Transverse colon (tissue), 4 donors: ENCODE results near the gene VWC2. TPM values are rescaled to one million over a fixed set of nuclear protein-coding genes. Genes with fewer than 3 reads are reported as not detected.

Experiments used
- DNase-seq: peaks from one replicate; pipeline ENCODE4 v3.0.0-alpha.2; 2019
- H3K27ac ChIP-seq, 4 donors: fragments of 200-600 bp; sonication (generic); 2 replicates each; pipeline ENCODE4 v1.5.1; 2016 to 2018; ENCODE audit warnings: inconsistent platforms in 4 of 4
- H3K27me3 ChIP-seq: fragments of 200-600 bp; sonication (generic); 2 replicates; pipeline ENCODE4 v1.5.1; 2017; ENCODE audit warnings: inconsistent platforms
- H3K36me3 ChIP-seq, 4 donors: fragments of 200-600 bp; sonication (generic); 2 replicates each; pipeline ENCODE4 v1.5.1; 2017 to 2019; ENCODE audit warnings: inconsistent platforms in 4 of 4
- H3K4me1 ChIP-seq, 4 donors: fragments of 200-600 bp; sonication (generic); 2 replicates each; pipeline ENCODE4 v1.5.1; 2017 to 2020; ENCODE audit warnings: inconsistent platforms in 4 of 4
- H3K4me3 ChIP-seq, 4 donors: fragments of 200-600 bp; sonication (generic); 1 replicate in 1 of 4; 2 replicates in 3 of 4; pipeline versions ENCODE4 v1.5.1 to v1.6.1; 2017 to 2019; ENCODE audit warnings: inconsistent platforms in 4 of 4
- H3K9me3 ChIP-seq, 2 donors: fragments of 200-600 bp; sonication (generic); 2 replicates each; pipeline ENCODE4 v1.5.1; 2017 to 2019; ENCODE audit warnings: inconsistent platforms in 2 of 2
- CTCF ChIP-seq, 5 experiments: fragments of 200-600 bp in 3 of 5; fragments of 450-650 bp in 2 of 5; sonication (generic) in 3 of 5; IDR thresholded peaks; 1 replicate in 2 of 5; 2 replicates in 3 of 5; pipeline ENCODE4 v1.5.1; 2016 to 2017; ENCODE audit warnings: antibody characterized with exemption in 5 of 5, inconsistent platforms in 3 of 5, mild to moderate bottlenecking in 2 of 5, moderate library complexity in 1 of 5
- EP300 ChIP-seq: sonication (generic); formaldehyde crosslinking; IDR thresholded peaks from one replicate; pipeline ENCODE4 v1.6.1; 2017; ENCODE audit warnings: antibody characterized with exemption, low read depth
- POLR2A ChIP-seq: fragments of 450-650 bp; IDR thresholded peaks from one replicate; pipeline ENCODE4 v1.6.1; 2016; ENCODE audit warnings: antibody characterized with exemption, mild to moderate bottlenecking, moderate library complexity
- POLR2AphosphoS5 ChIP-seq, 3 donors: sonication (generic); formaldehyde crosslinking; IDR thresholded peaks; one replicate each; pipeline ENCODE4 v1.6.1; 2016; ENCODE audit warnings: antibody characterized with exemption in 3 of 3
- WGBS, 2 donors: methylation state at CpG; one replicate each; pipeline ENCODE4 v1.1.5; 2018; ENCODE audit warnings: low coverage in 1 of 2; 5-methylcytosine and 5-hydroxymethylcytosine counted together
- in situ Hi-C, 4 donors: fragments of 200-750 bp; cut with MboI; loops; one replicate each; pipeline versions ENCODE4 v1.15.0 to v1.15.1; 2017; ENCODE audit warnings: low sequenced_read_pairs in 3 of 4, low pct_ligation_motif_present in 1 of 4, low pct_unique_long_range_greater_than_20kb in 1 of 4
- intact Hi-C: fragments of 100-400 bp; cut with DNase I; formaldehyde crosslinking; loops from one replicate; pipeline ENCODE4 v1.15.1; 2023; ENCODE audit warnings: low total_unique reads
- total RNA-seq, 4 donors: library from RNA; depleted of rRNA; stranded (reverse); fragments of >200 nt; gene quantifications; one replicate each; pipeline ENCODE4 v1.1.0, GENCODE V29; 2016

Gene VWC2
- total RNA-seq, 4 donors from 2014 or later = 0.16 to 0.27 TPM; not detected in 2

- in situ Hi-C loops = no loop called here
- DNase-seq = no peak
Measured at GRCh38 chr7:49805371-49806007, 32.1 kb downstream of the VWC2 start.

GRCh38 chr7:49812534-49812933 is 39.1 kb downstream of the VWC2 start:
- in situ Hi-C loops = no loop called here
- TF ChIP-seq POLR2AphosphoS5 (IDR thresholded peaks at IDR 0.05) (no peak), POLR2A (no peak), EP300 (no peak), CTCF (IDR thresholded peaks at IDR 0.05) (no peak)

More at GRCh38 chr7:49805371-49806007, 32.1 kb downstream of the VWC2 start:
- no peaks in the 10 kb centered on the region for H3K36me3 ChIP-seq
- TF ChIP-seq POLR2A (no peak), EP300 (no peak), CTCF (IDR thresholded peaks at IDR 0.05) (no peak), POLR2AphosphoS5 (IDR thresholded peaks at IDR 0.05) (no peak)
- intact Hi-C loops = no loop called here
- no peak overlapping the region for H3K27ac ChIP-seq
- no peaks in the 10 kb centered on the region for H3K4me1 ChIP-seq
- 40 to 62% methylated on average over 2 of the region's 2 CpGs for WGBS, 2 donors
- no peaks in the 10 kb centered on the region for H3K9me3 ChIP-seq
- H3K4me3 ChIP-seq = no peak overlapping the region
- no peaks in the 10 kb centered on the region for H3K27me3 ChIP-seq

GRCh38 chr7:49817279-49817678 is 43.8 kb downstream of the VWC2 start:
- in situ Hi-C loops (no loop called here), intact Hi-C loops (no loop called here)
- TF ChIP-seq EP300 (no peak), CTCF (IDR thresholded peaks at IDR 0.05) (no peak), POLR2A (no peak), POLR2AphosphoS5 (IDR thresholded peaks at IDR 0.05) (no peak)
- no peak for DNase-seq
- Histone ChIP-seq H3K36me3 (no peaks in the 10 kb centered on the region), H3K4me1 (no peaks in the 10 kb centered on the region), H3K9me3 (no peaks in the 10 kb centered on the region), H3K27me3 (no peaks in the 10 kb centered on the region), H3K4me3 (no peak overlapping the region), H3K27ac (no peak overlapping the region)
- WGBS, 2 donors = 71% methylated on average over 1 of the region's 1 CpG; no CpG with 5 or more reads in 1 of the 2 donors

More at GRCh38 chr7:49812534-49812933, 39.1 kb downstream of the VWC2 start:
- Histone ChIP-seq H3K4me3 (no peak overlapping the region), H3K36me3 (no peaks in the 10 kb centered on the region), H3K4me1 (no peaks in the 10 kb centered on the region), H3K27ac (no peak overlapping the region), H3K9me3 (no peaks in the 10 kb centered on the region), H3K27me3 (no peaks in the 10 kb centered on the region)
- intact Hi-C loops = no loop called here
- no peak for DNase-seq

GRCh38 chr7:49821181-49821580 is 47.7 kb downstream of the VWC2 start:
- Histone ChIP-seq H3K36me3 (no peaks in the 10 kb centered on the region), H3K9me3 (no peaks in the 10 kb centered on the region), H3K27ac (no peak overlapping the region), H3K4me3 (no peak overlapping the region), H3K4me1 (no peaks in the 10 kb centered on the region), H3K27me3 (no peaks in the 10 kb centered on the region)
- DNase-seq = no peak
- TF ChIP-seq CTCF (IDR thresholded peaks at IDR 0.05) = no peak
- TF ChIP-seq POLR2AphosphoS5 (IDR thresholded peaks at IDR 0.05) = no peak
- TF ChIP-seq EP300 = no peak
- no peak for TF ChIP-seq POLR2A
- intact Hi-C loops (no loop called here), in situ Hi-C loops (no loop called here)
